GM18511 (cell line): ENCODE results near the gene GBA2.

ENCODE experiments used
- ATAC-seq: cut with Tn5 transposase; IDR thresholded peaks from one replicate; pipeline ENCODE4 v1.9.1; 2021; ENCODE audit warnings: mild to moderate bottlenecking, moderate library complexity; ENCODE audit not compliant: unreplicated experiment

The GBA2 gene

GRCh38 chr9:35697486-35697885 is 51.5 kb downstream of the GBA2 start:
- no peak for ATAC-seq

GRCh38 chr9:35696520-35697215 is 52.4 kb downstream of the GBA2 start:
- ATAC-seq = peak; percentile 83

GRCh38 chr9:35695943-35696401 is 53.1 kb downstream of the GBA2 start:
- no peak for ATAC-seq

- ATAC-seq = no peak
Observed at GRCh38 chr9:35691757-35692301, 57.2 kb downstream of the GBA2 start.

- ATAC-seq = no peak
Observed at GRCh38 chr9:35691334-35691650, 57.7 kb downstream of the GBA2 start.

- ATAC-seq = no peak
Observed at GRCh38 chr9:35690614-35691333, 58.3 kb downstream of the GBA2 start.

- no peak for ATAC-seq
Observed at GRCh38 chr9:35690294-35690613, 58.8 kb downstream of the GBA2 start.

- ATAC-seq = no peak
Observed at GRCh38 chr9:35689542-35690293, 59.3 kb downstream of the GBA2 start, which contains the start of gene TPM2. TPM2 (minus strand) TSS chr9:35689925; CDS start chr9:35689817, 108 bp downstream.

- no peak for ATAC-seq
Observed at GRCh38 chr9:35688558-35689541, 60.2 kb downstream of the GBA2 start.

GRCh38 chr9:35687972-35688557 is 61.0 kb downstream of the GBA2 start:
- no peak for ATAC-seq

GRCh38 chr9:35687306-35687705 is 61.7 kb downstream of the GBA2 start:
- no peak for ATAC-seq
